HEK293 (cell line): ENCODE results near the gene TMEM236.

Experiments used
- CTCF ChIA-PET: fragments of 350-600 bp; formaldehyde crosslinking; extraction: SDS; loops from one replicate; lab custom pipeline; 2021; ENCODE audit warnings: antibody characterized with exemption; lab: Yijun Ruan, JAX
- POLR2A ChIA-PET: fragments of 300-600 bp; formaldehyde crosslinking; extraction: SDS; loops from one replicate; lab custom pipeline; 2020; ENCODE audit warnings: antibody characterized with exemption, inconsistent platforms; lab: Yijun Ruan, JAX
- H3K27ac ChIP-seq: fragments of 200-500 bp; sonication (Bioruptor generic); 2 replicates; pipeline ENCODE4 v1.5.1; 2014; ENCODE audit warnings: low read depth, low read length, control low read depth, inconsistent platforms; ENCODE audit errors: extremely low read depth
- H3K36me3 ChIP-seq, 2 experiments: fragments of 200-500 bp in 1 of 2; sonication (Bioruptor generic) in 1 of 2; 1 replicate in 1 of 2; 2 replicates in 1 of 2; pipeline ENCODE4 v1.5.1; 2014 to 2017; ENCODE audit warnings: inconsistent platforms in 2 of 2, low read length in 2 of 2; ENCODE audit not compliant: control insufficient read depth in 2 of 2, insufficient read depth in 1 of 2
- H3K4me1 ChIP-seq: fragments of 200-500 bp; sonication (Bioruptor generic); 2 replicates; pipeline ENCODE4 v1.5.1; 2014; ENCODE audit warnings: mild to moderate bottlenecking, low read length, inconsistent platforms; ENCODE audit not compliant: control insufficient read depth, insufficient read depth
- H3K4me3 ChIP-seq: 2 replicates; pipeline ENCODE4 v1.5.1; 2011; ENCODE audit warnings: low read depth, mild to moderate bottlenecking, control low read depth, low read length, moderate library complexity
- H3K9me3 ChIP-seq: fragments of 200-500 bp; sonication (Bioruptor generic); 2 replicates; pipeline ENCODE4 v1.5.1; 2014; ENCODE audit warnings: low read depth, low read length, inconsistent platforms; ENCODE audit not compliant: control insufficient read depth, insufficient read depth
- ELK4 ChIP-seq: IDR thresholded peaks from 2 replicates; pipeline ENCODE4 v1.6.1; 2011; ENCODE audit warnings: mild to moderate bottlenecking, low read depth, low read length, borderline replicate concordance
- HOXA7 ChIP-seq: sonication (generic); formaldehyde crosslinking; IDR thresholded peaks from 2 replicates; pipeline ENCODE4 v1.8.1; 2022; ENCODE audit warnings: missing genetic modification reagents, borderline replicate concordance
- HOXC10 ChIP-seq: sonication (generic); formaldehyde crosslinking; IDR thresholded peaks from 2 replicates; pipeline ENCODE4 v1.8.1; 2023; ENCODE audit warnings: mild to moderate bottlenecking, missing genetic modification reagents
- KLF10 ChIP-seq: fragments of 450-650 bp; IDR thresholded peaks from 2 replicates; pipeline ENCODE4 v1.5.1; 2018; ENCODE audit warnings: missing biosample characterization, mild to moderate bottlenecking, missing genetic modification characterization
- MZF1 ChIP-seq: fragments of 450-650 bp; formaldehyde crosslinking; IDR thresholded peaks from 2 replicates; pipeline ENCODE4 v1.5.1; 2017; ENCODE audit warnings: missing biosample characterization, missing genetic modification characterization, borderline replicate concordance
- SALL2 ChIP-seq: fragments of 450-650 bp; formaldehyde crosslinking; IDR thresholded peaks from 2 replicates; pipeline ENCODE4 v1.5.0; 2017; ENCODE audit warnings: missing biosample characterization, mild to moderate bottlenecking, missing genetic modification characterization, borderline replicate concordance
- ZBTB7A ChIP-seq: fragments of 450-650 bp; formaldehyde crosslinking; IDR thresholded peaks from 2 replicates; pipeline ENCODE4 v1.5.1; 2016; ENCODE audit warnings: low read depth, missing biosample characterization, missing genetic modification characterization
- ZFP41 ChIP-seq: fragments of 450-650 bp; formaldehyde crosslinking; IDR thresholded peaks from 2 replicates; pipeline ENCODE4 v1.5.1; 2016; ENCODE audit warnings: missing biosample characterization, missing genetic modification characterization, borderline replicate concordance
- ZNF221 ChIP-seq: fragments of 450-650 bp; formaldehyde crosslinking; IDR thresholded peaks from 2 replicates; pipeline ENCODE4 v1.5.1; 2017; ENCODE audit warnings: missing biosample characterization, missing genetic modification characterization, borderline replicate concordance
- ZNF488 ChIP-seq: fragments of 450-650 bp; formaldehyde crosslinking; IDR thresholded peaks from 2 replicates; pipeline ENCODE4 v1.5.1; 2016; ENCODE audit warnings: missing biosample characterization, missing genetic modification characterization
- ZNF664 ChIP-seq: fragments of 450-650 bp; formaldehyde crosslinking; IDR thresholded peaks from 2 replicates; pipeline ENCODE4 v1.5.1; 2016; ENCODE audit warnings: missing biosample characterization, missing genetic modification characterization
- ZNF707 ChIP-seq: fragments of 450-650 bp; formaldehyde crosslinking; IDR thresholded peaks from 2 replicates; pipeline ENCODE4 v1.5.1; 2016; ENCODE audit warnings: missing biosample characterization, missing genetic modification characterization
- ZNF843 ChIP-seq: fragments of 450-650 bp; formaldehyde crosslinking; IDR thresholded peaks from 2 replicates; pipeline ENCODE4 v1.5.1; 2016; ENCODE audit warnings: missing biosample characterization, missing genetic modification characterization
- ZSCAN30 ChIP-seq: fragments of 450-650 bp; IDR thresholded peaks from 2 replicates; pipeline ENCODE4 v1.5.1; 2018; ENCODE audit warnings: missing biosample characterization, mild to moderate bottlenecking, missing genetic modification characterization, moderate library complexity
- TF ChIP-seq, protein P1 (sequence below): fragments of 450-650 bp; formaldehyde crosslinking; IDR thresholded peaks from 2 replicates; pipeline ENCODE4 v1.5.1; 2016; ENCODE audit warnings: missing biosample characterization, missing genetic modification characterization
- TF ChIP-seq, protein P2 (sequence below): fragments of 450-650 bp; formaldehyde crosslinking; IDR thresholded peaks from 2 replicates; pipeline ENCODE4 v1.5.1; 2016; ENCODE audit warnings: missing biosample characterization, missing genetic modification characterization, low read depth

Gene TMEM236

GRCh38 chr10:17795083-17795482, 43.1 kb downstream of the TMEM236 start:
- Histone ChIP-seq H3K4me1 (no peaks in the 10 kb centered on the region), H3K27ac (no peak overlapping the region), H3K36me3 (no peaks in the 10 kb centered on the region), H3K9me3 (no peaks in the 10 kb centered on the region), H3K4me3 (no peak overlapping the region)
- CTCF ChIA-PET: interaction anchor here (0.6 to 0.7 kb wide), 2 partner anchors 10 to 189 kb away, joined by 3 read pairs; no protein-coding TSS in a partner anchor
- POLR2A ChIA-PET: no interaction called here
- peak; percentile 36; the same call in 1 of the 2 replicates for TF ChIP-seq ZNF664 (tag by site-specific recombination)
- TF ChIP-seq, protein P1, sequence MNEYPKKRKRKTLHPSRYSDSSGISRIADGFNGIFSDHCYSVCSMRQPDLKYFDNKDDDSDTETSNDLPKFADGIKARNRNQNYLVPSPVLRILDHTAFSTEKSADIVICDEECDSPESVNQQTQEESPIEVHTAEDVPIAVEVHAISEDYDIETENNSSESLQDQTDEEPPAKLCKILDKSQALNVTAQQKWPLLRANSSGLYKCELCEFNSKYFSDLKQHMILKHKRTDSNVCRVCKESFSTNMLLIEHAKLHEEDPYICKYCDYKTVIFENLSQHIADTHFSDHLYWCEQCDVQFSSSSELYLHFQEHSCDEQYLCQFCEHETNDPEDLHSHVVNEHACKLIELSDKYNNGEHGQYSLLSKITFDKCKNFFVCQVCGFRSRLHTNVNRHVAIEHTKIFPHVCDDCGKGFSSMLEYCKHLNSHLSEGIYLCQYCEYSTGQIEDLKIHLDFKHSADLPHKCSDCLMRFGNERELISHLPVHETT (tag by site-specific recombination): no peak

DNA sequence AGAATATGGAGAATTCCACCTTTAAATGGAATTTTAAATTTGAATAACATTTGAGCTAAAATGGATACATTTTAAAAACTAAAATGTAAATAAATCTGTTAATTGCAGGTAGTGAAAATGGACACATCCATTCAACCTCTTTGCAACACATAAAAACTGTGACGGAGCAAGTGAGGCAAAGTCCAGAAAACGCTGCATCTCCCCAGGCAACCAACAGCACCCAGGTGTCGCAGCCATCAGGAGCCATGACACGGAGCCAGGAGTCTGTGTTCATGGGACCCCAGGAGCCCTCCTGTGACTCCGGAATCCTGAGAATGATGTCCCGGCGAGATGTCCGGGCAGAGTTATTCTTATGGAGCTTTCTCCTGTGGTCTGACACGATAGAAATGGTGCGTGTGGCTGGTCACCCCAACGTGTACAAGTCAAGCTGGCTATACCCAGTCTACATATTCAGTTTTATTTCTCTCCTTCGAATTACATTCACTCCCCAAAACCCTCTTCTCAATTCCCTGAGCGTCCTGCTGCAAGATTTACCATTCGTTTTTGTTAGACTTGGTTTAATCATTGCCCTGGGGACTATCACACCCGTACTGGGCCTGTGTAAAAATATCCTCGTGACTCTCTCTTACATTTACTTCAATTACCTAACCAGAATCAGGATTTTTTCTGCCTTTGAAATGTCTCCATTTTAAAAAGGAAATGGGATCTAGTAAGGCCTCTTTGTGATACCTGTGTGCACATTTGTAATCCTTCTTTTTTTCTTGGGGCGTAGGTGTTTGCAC, 44.0 kb downstream of the TMEM236 start:
- ChIA-PET CTCF (interaction anchor here (0.6 to 0.7 kb wide), 3 partner anchors 11 to 1916 kb away, joined by 3 read pairs; no protein-coding TSS in a partner anchor), POLR2A (interaction anchor here (0.7 kb wide), 1 partner anchor 9 kb away, joined by 3 read pairs; no protein-coding TSS in a partner anchor)
- Histone ChIP-seq H3K4me3 (no peak overlapping the region), H3K27ac (no peak overlapping the region), H3K4me1 (no peaks in the 10 kb centered on the region), H3K9me3 (no peaks in the 10 kb centered on the region), H3K36me3 (no peaks in the 10 kb centered on the region)
- no peak for TF ChIP-seq ZNF488 (tag by site-specific recombination)
- TF ChIP-seq, protein P1 (tag by site-specific recombination): no peak
- no peak for TF ChIP-seq ZNF707 (tag by site-specific recombination)
- TF ChIP-seq, protein P2, sequence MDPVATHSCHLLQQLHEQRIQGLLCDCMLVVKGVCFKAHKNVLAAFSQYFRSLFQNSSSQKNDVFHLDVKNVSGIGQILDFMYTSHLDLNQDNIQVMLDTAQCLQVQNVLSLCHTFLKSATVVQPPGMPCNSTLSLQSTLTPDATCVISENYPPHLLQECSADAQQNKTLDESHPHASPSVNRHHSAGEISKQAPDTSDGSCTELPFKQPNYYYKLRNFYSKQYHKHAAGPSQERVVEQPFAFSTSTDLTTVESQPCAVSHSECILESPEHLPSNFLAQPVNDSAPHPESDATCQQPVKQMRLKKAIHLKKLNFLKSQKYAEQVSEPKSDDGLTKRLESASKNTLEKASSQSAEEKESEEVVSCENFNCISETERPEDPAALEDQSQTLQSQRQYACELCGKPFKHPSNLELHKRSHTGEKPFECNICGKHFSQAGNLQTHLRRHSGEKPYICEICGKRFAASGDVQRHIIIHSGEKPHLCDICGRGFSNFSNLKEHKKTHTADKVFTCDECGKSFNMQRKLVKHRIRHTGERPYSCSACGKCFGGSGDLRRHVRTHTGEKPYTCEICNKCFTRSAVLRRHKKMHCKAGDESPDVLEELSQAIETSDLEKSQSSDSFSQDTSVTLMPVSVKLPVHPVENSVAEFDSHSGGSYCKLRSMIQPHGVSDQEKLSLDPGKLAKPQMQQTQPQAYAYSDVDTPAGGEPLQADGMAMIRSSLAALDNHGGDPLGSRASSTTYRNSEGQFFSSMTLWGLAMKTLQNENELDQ: no peak
- TF ChIP-seq HOXA7: no peak
- TF ChIP-seq ELK4: no peak
- no peak for TF ChIP-seq ZNF221 (tag by site-specific recombination)
- TF ChIP-seq ZFP41: no peak
- TF ChIP-seq SALL2 (tag by site-specific recombination): no peak
- TF ChIP-seq ZSCAN30 (tag by site-specific recombination): no peak
- no peak for TF ChIP-seq MZF1 (tag by site-specific recombination)
- no peak for TF ChIP-seq HOXC10 (CRISPR knock-in tag)
- TF ChIP-seq ZBTB7A (tag by site-specific recombination): no peak
- no peak for TF ChIP-seq ZNF843
- TF ChIP-seq KLF10 (tag by site-specific recombination): no peak
